Measurements from ENCODE around the gene MAPK8IP2.

GRCh38 chr22:50602338-50602700 is 1.7 kb downstream of the MAPK8IP2 start:
- TF ChIP-seq, protein P1, sequence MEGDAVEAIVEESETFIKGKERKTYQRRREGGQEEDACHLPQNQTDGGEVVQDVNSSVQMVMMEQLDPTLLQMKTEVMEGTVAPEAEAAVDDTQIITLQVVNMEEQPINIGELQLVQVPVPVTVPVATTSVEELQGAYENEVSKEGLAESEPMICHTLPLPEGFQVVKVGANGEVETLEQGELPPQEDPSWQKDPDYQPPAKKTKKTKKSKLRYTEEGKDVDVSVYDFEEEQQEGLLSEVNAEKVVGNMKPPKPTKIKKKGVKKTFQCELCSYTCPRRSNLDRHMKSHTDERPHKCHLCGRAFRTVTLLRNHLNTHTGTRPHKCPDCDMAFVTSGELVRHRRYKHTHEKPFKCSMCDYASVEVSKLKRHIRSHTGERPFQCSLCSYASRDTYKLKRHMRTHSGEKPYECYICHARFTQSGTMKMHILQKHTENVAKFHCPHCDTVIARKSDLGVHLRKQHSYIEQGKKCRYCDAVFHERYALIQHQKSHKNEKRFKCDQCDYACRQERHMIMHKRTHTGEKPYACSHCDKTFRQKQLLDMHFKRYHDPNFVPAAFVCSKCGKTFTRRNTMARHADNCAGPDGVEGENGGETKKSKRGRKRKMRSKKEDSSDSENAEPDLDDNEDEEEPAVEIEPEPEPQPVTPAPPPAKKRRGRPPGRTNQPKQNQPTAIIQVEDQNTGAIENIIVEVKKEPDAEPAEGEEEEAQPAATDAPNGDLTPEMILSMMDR (IDR thresholded peaks at IDR 0.05) = no peak
- TF ChIP-seq TEAD4 (IDR thresholded peaks at IDR 0.05; ENCODE audit: borderline replicate concordance, insufficient read depth) (no peak), TAF1 (IDR thresholded peaks at IDR 0.05; ENCODE audit: borderline replicate concordance, low read depth, low read length) (no peak)
